WTC11 (cell line): Measurements from ENCODE around the gene ZSCAN18. TPM values are rescaled to one million over a fixed set of nuclear protein-coding genes. Genes with fewer than 3 reads are reported as not detected.

ENCODE experiments used
- ATAC-seq: fragments of 200-7000 bp; cut with Tn5 transposase; 2 replicates; pipeline ENCODE4 v1.10.0; 2021; ENCODE audit warnings: mild to moderate bottlenecking, moderate library complexity
- CTCF ChIA-PET: fragments of 300-600 bp; sonication (Branson Sonifier 250); formaldehyde crosslinking; loops from one replicate; lab custom pipeline; 2021; ENCODE audit warnings: antibody characterized with exemption; lab: Charles Lee
- POLR2A ChIA-PET: fragments of 350-600 bp; sonication (Branson Sonifier 250); formaldehyde crosslinking; loops from one replicate; lab custom pipeline; 2021; ENCODE audit warnings: antibody characterized with exemption; lab: Charles Lee
- DNase-seq: peaks from one replicate; pipeline ENCODE4 v3.0.0; 2021; ENCODE audit warnings: low spot score
- H3K27ac Mint-ChIP-seq: 2 replicates; pipeline ENCODE4 v1.8.0; 2021; ENCODE audit warnings: mixed read lengths
- H3K27me3 Mint-ChIP-seq: 2 replicates; pipeline ENCODE4 v1.8.0; 2021; ENCODE audit warnings: low read depth, mild to moderate bottlenecking, moderate library complexity, mixed read lengths
- H3K36me3 Mint-ChIP-seq: 2 replicates; pipeline ENCODE4 v1.8.0; 2021; ENCODE audit warnings: mixed read lengths
- H3K4me1 Mint-ChIP-seq: 2 replicates; pipeline ENCODE4 v1.8.0; 2022; ENCODE audit warnings: mixed read lengths
- H3K4me3 Mint-ChIP-seq: 2 replicates; pipeline ENCODE4 v1.8.0; 2021; ENCODE audit warnings: mild to moderate bottlenecking, moderate library complexity, mixed read lengths
- H3K9me3 Mint-ChIP-seq: 2 replicates; pipeline ENCODE4 v1.8.0; 2021; ENCODE audit warnings: mixed read lengths
- FOXK1 ChIP-seq: sonication (generic); formaldehyde crosslinking; IDR thresholded peaks from 2 replicates; pipeline ENCODE4 v1.8.0; 2022; ENCODE audit warnings: mild to moderate bottlenecking, moderate library complexity, missing genetic modification reagents
- FOXP1 ChIP-seq: sonication (generic); formaldehyde crosslinking; IDR thresholded peaks from 2 replicates; pipeline ENCODE4 v1.8.0; 2022; ENCODE audit warnings: missing genetic modification reagents, mild to moderate bottlenecking, moderate library complexity, borderline replicate concordance
- GRHL2 ChIP-seq: fragments of 250-450 bp; sonication (Bioruptor Pico); IDR thresholded peaks from 2 replicates; pipeline ENCODE4 v1.8.0; 2022; ENCODE audit warnings: mild to moderate bottlenecking, moderate library complexity; ENCODE audit not compliant: insufficient replicate concordance, severe bottlenecking
- GTF2I ChIP-seq: fragments of 250-450 bp; sonication (Bioruptor Pico); conservative IDR thresholded peaks from 2 replicates; pipeline ENCODE4 v1.4.0; 2021; ENCODE audit warnings: mild to moderate bottlenecking
- HMGA2 ChIP-seq: fragments of 250-450 bp; sonication (Bioruptor Pico); IDR thresholded peaks from 2 replicates; pipeline ENCODE4 v1.4.0; 2021; ENCODE audit warnings: mild to moderate bottlenecking, moderate library complexity
- JUN ChIP-seq: sonication (generic); formaldehyde crosslinking; IDR thresholded peaks from 2 replicates; pipeline ENCODE4 v1.8.0; 2023; ENCODE audit warnings: mild to moderate bottlenecking, missing genetic modification reagents
- MYBL2 ChIP-seq: sonication (generic); formaldehyde crosslinking; IDR thresholded peaks from 2 replicates; pipeline ENCODE4 v1.8.1; 2023; ENCODE audit warnings: mild to moderate bottlenecking, moderate library complexity, missing genetic modification reagents
- NR2C2 ChIP-seq: sonication (generic); formaldehyde crosslinking; IDR thresholded peaks from 2 replicates; pipeline ENCODE4 v1.8.0; 2022; ENCODE audit warnings: mild to moderate bottlenecking, missing genetic modification reagents
- NR3C1 ChIP-seq: sonication (generic); formaldehyde crosslinking; conservative IDR thresholded peaks from 2 replicates; pipeline ENCODE4 v1.8.1; 2023; ENCODE audit warnings: low read depth, mild to moderate bottlenecking, missing genetic modification reagents
- SOX15 ChIP-seq: fragments of 250-450 bp; sonication (Bioruptor Pico); IDR thresholded peaks from 2 replicates; pipeline ENCODE4 v1.9.0; 2021; ENCODE audit warnings: mild to moderate bottlenecking
- ZNF138 ChIP-seq: sonication (generic); formaldehyde crosslinking; conservative IDR thresholded peaks from 2 replicates; pipeline ENCODE4 v1.8.1; 2022; ENCODE audit warnings: mild to moderate bottlenecking, moderate library complexity, missing genetic modification reagents
- ZNF423 ChIP-seq: fragments of 250-450 bp; sonication (Bioruptor Pico); IDR thresholded peaks from 2 replicates; pipeline ENCODE4 v2.1.2; 2022; ENCODE audit warnings: mild to moderate bottlenecking, moderate library complexity
- total RNA-seq: library from RNA; stranded (reverse); gene quantifications from 3 replicates; pipeline ENCODE4 v1.2.3, GENCODE V29; 2021
- TF ChIP-seq, protein P1 (sequence below): sonication (generic); formaldehyde crosslinking; IDR thresholded peaks from 2 replicates; pipeline ENCODE4 v1.8.1; 2023; ENCODE audit warnings: mild to moderate bottlenecking, missing genetic modification reagents, moderate library complexity
- TF ChIP-seq, protein P2 (sequence below): sonication (generic); formaldehyde crosslinking; IDR thresholded peaks from 2 replicates; pipeline ENCODE4 v1.8.0; 2022; ENCODE audit warnings: missing genetic modification reagents
- TF ChIP-seq, protein P3 (sequence below): sonication (generic); formaldehyde crosslinking; IDR thresholded peaks from 2 replicates; pipeline ENCODE4 v1.8.1; 2022; ENCODE audit warnings: low read depth, missing genetic modification reagents, borderline replicate concordance
- TF ChIP-seq, protein P4 (sequence below): fragments of 250-450 bp; sonication (Bioruptor Pico); conservative IDR thresholded peaks from 2 replicates; pipeline ENCODE4 v1.9.0; 2021; ENCODE audit warnings: mild to moderate bottlenecking
- TF ChIP-seq, protein P5 (sequence below): sonication (generic); formaldehyde crosslinking; IDR thresholded peaks from 2 replicates; pipeline ENCODE4 v1.8.1; 2023; ENCODE audit warnings: mild to moderate bottlenecking, moderate library complexity, missing genetic modification reagents

The ZSCAN18 gene
- total RNA-seq, 1 experiment from 2014 or later = 55.9 TPM

DNA sequence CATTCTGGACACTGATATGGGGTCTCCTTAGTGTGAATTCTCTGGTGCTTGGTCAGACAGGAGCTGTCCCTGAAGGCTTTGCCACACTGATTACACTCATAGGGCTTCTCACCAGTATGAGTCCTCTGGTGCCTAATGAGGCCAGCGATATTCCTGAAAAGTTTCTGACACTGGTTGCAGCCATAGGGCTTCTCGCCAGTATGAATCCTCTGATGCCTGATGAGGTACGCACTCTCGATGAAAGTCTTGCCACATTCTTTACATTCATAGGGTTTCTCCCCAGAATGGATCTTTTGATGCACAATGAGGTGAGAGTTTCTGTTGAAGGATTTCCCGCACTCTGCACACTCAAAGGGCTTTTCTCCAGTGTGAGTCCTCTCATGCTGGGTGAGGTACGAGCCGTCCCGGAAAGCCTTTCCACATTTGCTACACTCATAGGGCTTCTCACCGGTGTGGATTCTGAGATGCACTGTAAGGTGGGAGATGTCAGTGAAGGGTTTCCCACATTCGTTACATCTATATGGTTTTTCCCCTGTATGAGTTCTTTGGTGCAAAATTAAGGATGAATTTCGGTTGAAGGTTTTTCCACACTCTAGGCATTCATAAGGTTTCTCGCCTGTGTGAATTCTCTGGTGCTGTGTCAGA lies 30.1 kb upstream of the ZSCAN18 start:
- Mint-ChIP-seq H3K4me3 (no peak overlapping the region), H3K36me3 (peaks cover 94% of the 10 kb centered on the region), H3K9me3 (peaks cover 84% of the 10 kb centered on the region), H3K27me3 (peaks cover 23% of the 10 kb centered on the region), H3K4me1 (no peaks in the 10 kb centered on the region), H3K27ac (no peak overlapping the region)
- DNase-seq = no peak
- TF ChIP-seq ZNF423 (no peak), FOXP1 (CRISPR knock-in tag) (no peak), NR2C2 (CRISPR knock-in tag) (no peak), ZNF138 (CRISPR knock-in tag) (no peak), HMGA2 (CRISPR knock-in tag) (no peak), GRHL2 (no peak), FOXK1 (no peak), GTF2I (no peak), JUN (CRISPR knock-in tag) (no peak), NR3C1 (CRISPR knock-in tag) (no peak), MYBL2 (no peak), SOX15 (CRISPR knock-in tag) (no peak)
- TF ChIP-seq, protein P1, sequence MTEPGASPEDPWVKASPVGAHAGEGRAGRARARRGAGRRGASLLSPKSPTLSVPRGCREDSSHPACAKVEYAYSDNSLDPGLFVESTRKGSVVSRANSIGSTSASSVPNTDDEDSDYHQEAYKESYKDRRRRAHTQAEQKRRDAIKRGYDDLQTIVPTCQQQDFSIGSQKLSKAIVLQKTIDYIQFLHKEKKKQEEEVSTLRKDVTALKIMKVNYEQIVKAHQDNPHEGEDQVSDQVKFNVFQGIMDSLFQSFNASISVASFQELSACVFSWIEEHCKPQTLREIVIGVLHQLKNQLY = no peak
- TF ChIP-seq, protein P2, sequence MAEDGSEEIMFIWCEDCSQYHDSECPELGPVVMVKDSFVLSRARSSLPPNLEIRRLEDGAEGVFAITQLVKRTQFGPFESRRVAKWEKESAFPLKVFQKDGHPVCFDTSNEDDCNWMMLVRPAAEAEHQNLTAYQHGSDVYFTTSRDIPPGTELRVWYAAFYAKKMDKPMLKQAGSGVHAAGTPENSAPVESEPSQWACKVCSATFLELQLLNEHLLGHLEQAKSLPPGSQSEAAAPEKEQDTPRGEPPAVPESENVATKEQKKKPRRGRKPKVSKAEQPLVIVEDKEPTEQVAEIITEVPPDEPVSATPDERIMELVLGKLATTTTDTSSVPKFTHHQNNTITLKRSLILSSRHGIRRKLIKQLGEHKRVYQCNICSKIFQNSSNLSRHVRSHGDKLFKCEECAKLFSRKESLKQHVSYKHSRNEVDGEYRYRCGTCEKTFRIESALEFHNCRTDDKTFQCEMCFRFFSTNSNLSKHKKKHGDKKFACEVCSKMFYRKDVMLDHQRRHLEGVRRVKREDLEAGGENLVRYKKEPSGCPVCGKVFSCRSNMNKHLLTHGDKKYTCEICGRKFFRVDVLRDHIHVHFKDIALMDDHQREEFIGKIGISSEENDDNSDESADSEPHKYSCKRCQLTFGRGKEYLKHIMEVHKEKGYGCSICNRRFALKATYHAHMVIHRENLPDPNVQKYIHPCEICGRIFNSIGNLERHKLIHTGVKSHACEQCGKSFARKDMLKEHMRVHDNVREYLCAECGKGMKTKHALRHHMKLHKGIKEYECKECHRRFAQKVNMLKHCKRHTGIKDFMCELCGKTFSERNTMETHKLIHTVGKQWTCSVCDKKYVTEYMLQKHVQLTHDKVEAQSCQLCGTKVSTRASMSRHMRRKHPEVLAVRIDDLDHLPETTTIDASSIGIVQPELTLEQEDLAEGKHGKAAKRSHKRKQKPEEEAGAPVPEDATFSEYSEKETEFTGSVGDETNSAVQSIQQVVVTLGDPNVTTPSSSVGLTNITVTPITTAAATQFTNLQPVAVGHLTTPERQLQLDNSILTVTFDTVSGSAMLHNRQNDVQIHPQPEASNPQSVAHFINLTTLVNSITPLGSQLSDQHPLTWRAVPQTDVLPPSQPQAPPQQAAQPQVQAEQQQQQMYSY = no peak
- TF ChIP-seq, protein P3, sequence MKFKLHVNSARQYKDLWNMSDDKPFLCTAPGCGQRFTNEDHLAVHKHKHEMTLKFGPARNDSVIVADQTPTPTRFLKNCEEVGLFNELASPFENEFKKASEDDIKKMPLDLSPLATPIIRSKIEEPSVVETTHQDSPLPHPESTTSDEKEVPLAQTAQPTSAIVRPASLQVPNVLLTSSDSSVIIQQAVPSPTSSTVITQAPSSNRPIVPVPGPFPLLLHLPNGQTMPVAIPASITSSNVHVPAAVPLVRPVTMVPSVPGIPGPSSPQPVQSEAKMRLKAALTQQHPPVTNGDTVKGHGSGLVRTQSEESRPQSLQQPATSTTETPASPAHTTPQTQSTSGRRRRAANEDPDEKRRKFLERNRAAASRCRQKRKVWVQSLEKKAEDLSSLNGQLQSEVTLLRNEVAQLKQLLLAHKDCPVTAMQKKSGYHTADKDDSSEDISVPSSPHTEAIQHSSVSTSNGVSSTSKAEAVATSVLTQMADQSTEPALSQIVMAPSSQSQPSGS (CRISPR knock-in tag) = no peak
- TF ChIP-seq, protein P4, sequence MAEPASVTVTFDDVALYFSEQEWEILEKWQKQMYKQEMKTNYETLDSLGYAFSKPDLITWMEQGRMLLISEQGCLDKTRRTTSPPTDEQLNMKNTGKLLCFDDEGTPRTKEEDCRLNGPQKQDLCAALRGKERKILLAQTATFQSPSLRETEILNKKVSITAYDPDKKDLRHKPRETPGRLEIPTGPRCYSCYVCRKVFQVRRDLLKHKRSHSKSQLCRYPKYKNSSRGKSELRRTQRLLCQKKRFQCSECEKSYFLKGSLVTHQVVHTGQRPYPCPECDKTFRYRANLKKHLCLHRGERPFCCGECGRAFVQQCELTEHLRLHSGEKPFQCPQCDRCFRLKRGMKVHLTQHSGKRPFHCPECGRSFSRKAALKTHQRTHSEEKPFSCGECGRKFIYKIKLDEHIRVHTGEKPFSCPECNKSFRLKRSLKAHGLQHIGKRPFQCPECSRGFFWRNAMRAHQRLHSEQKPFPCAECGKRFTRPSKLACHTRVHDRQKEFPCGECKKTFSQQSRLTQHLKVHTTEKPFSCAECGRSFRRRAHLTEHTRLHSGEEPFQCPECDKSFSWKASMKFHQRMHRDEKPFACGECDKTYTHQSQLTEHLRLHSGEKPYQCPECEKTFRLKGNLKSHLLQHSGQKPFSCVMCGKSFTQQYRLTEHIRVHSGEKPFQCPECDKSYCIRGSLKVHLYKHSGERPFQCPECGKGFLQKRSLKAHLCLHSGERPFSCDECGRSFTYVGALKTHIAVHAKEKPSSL (CRISPR knock-in tag) = no peak
- TF ChIP-seq, protein P5, sequence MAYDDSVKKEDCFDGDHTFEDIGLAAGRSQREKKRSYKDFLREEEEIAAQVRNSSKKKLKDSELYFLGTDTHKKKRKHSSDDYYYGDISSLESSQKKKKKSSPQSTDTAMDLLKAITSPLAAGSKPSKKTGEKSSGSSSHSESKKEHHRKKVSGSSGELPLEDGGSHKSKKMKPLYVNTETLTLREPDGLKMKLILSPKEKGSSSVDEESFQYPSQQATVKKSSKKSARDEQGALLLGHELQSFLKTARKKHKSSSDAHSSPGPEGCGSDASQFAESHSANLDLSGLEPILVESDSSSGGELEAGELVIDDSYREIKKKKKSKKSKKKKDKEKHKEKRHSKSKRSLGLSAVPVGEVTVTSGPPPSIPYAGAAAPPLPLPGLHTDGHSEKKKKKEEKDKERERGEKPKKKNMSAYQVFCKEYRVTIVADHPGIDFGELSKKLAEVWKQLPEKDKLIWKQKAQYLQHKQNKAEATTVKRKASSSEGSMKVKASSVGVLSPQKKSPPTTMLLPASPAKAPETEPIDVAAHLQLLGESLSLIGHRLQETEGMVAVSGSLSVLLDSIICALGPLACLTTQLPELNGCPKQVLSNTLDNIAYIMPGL (CRISPR knock-in tag) = no peak
- CTCF ChIA-PET = no interaction called here
- no peak for ATAC-seq
- POLR2A ChIA-PET = no interaction called here
